Breast epithelium (tissue), 3 donors: Measurements from ENCODE around the gene RNF150.

ENCODE experiments used
- CTCF ChIP-seq, 3 donors: fragments of 450-650 bp; IDR thresholded peaks; one replicate each; pipeline ENCODE4 v1.5.1; 2016 to 2017; ENCODE audit warnings: antibody characterized with exemption in 3 of 3, mild to moderate bottlenecking in 3 of 3, moderate library complexity in 3 of 3
- POLR2A ChIP-seq: fragments of 450-650 bp; IDR thresholded peaks from one replicate; pipeline ENCODE4 v1.6.1; 2016; ENCODE audit warnings: antibody characterized with exemption, mild to moderate bottlenecking, moderate library complexity

GRCh38 chr4:141054446-141054845 lies 78.8 kb downstream of the RNF150 start:
- TF ChIP-seq POLR2A (no peak), CTCF (IDR thresholded peaks at IDR 0.05) (no peak)
